GM10266 (cell line): ENCODE results near the gene MEIKIN.

Experiments used
- DNase-seq: peaks from one replicate; pipeline ENCODE4 v3.0.0; 2012; ENCODE audit errors: extremely low spot score
- TF ChIP-seq, protein P1 (sequence below): IDR thresholded peaks from 2 replicates; pipeline ENCODE4 v1.5.1; 2012; ENCODE audit warnings: mild to moderate bottlenecking, low read depth; ENCODE audit not compliant: control insufficient read depth, insufficient read depth; ENCODE audit errors: missing control alignments

MEIKIN gene, protein sequence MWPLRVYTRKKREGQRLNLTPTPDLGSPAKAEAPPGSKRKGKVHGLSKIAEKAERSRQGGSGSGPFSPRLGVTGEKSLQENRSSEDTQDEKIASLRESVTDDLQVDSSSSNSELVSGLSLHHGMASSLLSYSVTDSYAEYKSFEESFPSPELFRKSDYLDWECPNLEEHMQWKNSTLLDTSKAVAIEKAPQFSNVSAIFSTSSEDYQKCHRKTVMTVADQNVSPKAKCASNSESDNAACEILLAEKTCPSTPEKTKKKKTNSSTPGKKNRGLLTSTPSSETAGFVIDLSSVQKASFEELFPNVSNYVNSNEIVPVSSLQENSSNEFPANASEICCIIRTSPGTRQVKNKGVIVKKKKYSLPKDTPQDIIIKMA

DNA sequence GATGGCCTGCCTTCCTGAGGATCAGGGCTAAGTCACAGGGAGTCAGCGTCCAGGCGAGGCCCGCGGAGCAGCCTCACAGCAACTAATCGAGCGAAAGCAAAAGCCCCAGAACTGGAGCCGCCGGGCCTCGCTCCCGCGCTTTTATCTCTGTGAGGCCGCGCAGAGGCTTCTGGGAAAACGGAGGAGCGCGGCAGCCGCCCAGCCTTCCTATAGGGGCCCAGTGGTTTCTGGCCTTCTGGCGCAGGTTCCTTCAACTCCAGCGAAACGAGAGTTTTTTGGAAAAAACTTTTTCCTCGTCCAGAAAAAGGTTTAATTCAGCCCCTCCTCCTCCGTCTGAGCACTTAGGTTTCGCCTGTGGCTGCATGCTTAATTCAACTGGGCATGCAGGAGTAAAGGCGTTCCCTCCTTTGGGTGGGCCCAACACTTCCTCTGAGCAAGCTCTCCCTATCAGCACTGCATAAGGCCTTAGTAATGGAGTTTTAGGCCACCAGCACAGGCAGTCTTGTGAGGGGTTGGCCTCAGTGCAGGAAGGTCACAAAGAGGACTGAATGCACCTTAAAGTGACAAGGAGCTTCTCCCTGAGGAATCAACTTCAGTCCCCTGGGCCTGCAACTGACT lies at the start of gene MEIKIN:
TSS of gene MEIKIN (minus strand) at position 113 of the 618 bp plus-strand sequence. CDS start 158 bp downstream, outside the sequence.
- TF ChIP-seq, protein P1, sequence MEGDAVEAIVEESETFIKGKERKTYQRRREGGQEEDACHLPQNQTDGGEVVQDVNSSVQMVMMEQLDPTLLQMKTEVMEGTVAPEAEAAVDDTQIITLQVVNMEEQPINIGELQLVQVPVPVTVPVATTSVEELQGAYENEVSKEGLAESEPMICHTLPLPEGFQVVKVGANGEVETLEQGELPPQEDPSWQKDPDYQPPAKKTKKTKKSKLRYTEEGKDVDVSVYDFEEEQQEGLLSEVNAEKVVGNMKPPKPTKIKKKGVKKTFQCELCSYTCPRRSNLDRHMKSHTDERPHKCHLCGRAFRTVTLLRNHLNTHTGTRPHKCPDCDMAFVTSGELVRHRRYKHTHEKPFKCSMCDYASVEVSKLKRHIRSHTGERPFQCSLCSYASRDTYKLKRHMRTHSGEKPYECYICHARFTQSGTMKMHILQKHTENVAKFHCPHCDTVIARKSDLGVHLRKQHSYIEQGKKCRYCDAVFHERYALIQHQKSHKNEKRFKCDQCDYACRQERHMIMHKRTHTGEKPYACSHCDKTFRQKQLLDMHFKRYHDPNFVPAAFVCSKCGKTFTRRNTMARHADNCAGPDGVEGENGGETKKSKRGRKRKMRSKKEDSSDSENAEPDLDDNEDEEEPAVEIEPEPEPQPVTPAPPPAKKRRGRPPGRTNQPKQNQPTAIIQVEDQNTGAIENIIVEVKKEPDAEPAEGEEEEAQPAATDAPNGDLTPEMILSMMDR = no peak
- no peak for DNase-seq

DNA sequence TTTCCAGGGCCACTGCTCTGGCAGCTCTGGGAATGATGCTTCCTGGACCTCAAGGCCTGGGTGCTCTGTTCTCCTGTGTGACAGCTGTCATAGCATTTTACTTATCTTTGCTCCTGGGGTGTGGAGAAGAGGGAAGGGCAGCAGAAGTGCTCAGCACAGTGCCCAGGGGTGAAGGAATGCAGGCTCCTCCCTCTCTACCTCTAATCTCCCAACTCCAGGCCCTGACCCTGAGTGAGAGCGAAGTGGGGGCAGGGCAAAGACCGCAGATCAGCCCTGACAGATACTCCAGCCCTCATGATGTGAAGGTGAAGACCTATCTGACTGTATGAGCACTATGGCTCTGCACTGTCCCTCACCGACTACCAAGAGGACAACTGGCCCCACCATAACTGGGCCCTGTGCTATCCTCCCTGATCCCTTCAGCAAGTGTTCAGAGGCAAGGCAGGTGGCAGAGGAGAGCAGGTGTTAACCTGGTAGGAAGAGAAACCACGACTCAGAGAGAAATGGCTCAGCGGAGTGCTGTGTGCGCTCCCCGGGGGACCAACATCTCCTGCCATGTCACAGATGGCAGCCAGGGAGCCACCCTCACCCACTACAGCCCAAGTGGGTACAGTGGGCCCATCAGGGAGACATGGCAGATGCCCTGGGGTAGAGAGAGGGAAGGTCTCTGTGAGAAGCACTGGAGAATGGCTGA lies 49.2 kb upstream of the MEIKIN start:
- no peak for DNase-seq
- TF ChIP-seq, protein P1 = no peak

DNA sequence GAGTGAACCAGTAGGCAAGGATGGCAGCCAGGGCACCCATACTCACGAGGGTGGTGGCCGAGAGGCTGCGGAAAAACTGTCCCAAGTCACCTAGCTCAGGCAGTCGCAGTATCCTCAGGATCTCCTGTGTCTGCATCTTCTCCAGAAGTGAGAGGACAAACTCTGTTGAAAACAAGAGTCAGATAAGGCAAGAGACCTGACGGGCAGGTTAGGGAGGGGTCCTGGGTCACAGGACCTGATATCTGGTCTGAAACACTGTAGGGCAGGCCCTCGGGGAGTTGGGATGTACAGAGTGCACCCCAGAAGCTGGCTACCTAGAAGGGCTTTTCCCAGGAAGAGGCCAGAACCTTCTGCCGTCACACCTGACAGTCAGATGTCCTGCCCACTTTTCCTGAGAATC lies 48.6 kb upstream of the MEIKIN start:
- TF ChIP-seq, protein P1 = no peak
- DNase-seq = no peak

DNA sequence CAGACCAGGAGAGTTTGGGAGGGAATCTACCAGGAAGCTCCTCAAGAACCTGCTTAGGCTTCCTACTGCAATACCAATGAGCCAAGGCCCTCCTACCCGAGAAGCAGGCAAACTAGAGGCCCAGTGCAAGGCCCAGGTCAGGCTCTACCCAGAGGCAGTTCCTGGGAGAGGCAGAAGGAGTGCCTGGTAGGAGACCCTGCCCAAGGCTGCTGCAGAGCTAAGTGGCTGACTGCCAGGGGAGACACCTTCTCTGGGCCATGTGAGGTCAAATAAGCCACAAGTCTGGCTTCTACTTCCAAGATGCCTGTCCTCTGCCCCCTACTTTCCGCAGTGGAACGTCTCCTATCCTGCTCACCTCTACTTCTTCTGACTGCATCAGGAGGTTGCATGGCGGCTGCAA lies 48.2 kb upstream of the MEIKIN start:
- no peak for DNase-seq
- TF ChIP-seq, protein P1 = no peak

DNA sequence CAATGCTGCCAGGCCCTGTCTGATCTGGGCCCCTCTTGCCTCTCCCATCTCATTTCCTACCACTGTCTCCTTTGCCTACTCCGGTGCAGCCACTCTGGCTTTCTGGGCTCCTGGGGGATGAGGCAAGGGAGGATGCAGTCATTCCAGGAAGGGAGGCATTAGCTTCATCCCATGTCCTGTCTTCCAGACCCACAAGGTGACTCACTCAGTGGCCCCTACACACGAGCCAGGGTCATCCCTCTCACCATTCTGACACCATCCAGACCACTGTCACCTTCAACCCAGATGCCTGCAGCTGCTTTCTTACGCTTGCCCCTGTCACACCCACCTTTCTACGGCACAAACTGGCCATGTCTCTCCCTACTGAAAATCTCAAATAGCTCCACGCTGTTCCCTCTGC lies 46.9 kb upstream of the MEIKIN start:
- DNase-seq = no peak
- TF ChIP-seq, protein P1 = no peak

DNA sequence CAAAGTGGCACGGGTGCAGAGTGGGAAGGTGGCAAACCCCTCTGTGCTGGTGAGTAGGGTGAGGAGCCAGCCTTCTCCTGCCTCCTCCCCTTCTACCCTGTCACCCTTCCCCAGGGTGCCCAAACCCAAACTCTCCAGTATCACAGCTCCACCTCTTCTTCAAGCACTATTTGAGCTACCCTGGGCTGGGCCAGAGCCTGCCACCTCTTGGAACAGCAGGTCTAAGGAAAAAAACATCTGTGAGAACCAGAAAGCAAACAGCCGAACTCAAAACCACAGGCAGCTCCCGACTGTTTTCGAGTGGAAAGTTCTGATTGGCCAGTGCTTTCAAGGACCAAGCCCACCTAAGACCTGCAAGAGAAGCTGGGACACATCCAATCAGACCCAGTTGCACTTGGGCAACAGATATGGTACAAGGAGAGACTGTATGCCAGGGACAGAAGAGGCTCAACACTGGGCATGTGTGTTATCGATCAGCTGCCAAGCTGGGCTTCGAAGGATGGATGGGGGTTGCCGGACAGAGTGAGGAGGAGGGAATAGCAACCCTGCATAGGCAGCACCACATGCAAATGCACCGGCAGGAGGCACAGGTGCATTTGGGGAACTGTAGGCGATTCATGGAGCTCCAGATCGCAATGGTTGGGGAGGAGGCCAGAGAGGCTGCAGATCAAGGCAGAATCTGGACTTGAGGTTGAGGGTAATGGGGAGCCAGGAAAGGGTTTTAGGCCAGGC lies 46.3 kb upstream of the MEIKIN start:
- TF ChIP-seq, protein P1 = no peak
- DNase-seq = no peak
